OCI-LY1 (cell line): ENCODE data around the gene SPTBN2.

Experiments used
- H2AFZ ChIP-seq: fragments of 200-600 bp; sonication (generic), shearing (Covaris generic); 2 replicates; pipeline ENCODE4 v1.6.0; 2014; ENCODE audit warnings: antibody characterized with exemption, mild to moderate bottlenecking, low read length
- H3F3A ChIP-seq: fragments of 200-600 bp; sonication (generic), shearing (Covaris generic); 2 replicates; pipeline ENCODE4 v1.6.0; 2014; ENCODE audit warnings: mild to moderate bottlenecking, antibody characterized with exemption, low read length, moderate library complexity; ENCODE audit not compliant: insufficient read depth
- H3K27ac ChIP-seq: fragments of 200-600 bp; sonication (generic); 2 replicates; pipeline ENCODE4 v1.5.1; 2014; ENCODE audit warnings: low read length, mixed run types, mild to moderate bottlenecking, low read depth; ENCODE audit not compliant: poor library complexity, severe bottlenecking
- H3K27me3 ChIP-seq: fragments of 200-600 bp; sonication (generic); 2 replicates; pipeline ENCODE4 v1.6.0; 2014; ENCODE audit warnings: antibody characterized with exemption, mild to moderate bottlenecking, low read length, moderate library complexity; ENCODE audit not compliant: insufficient read depth
- H3K36me3 ChIP-seq: fragments of 200-600 bp; sonication (generic); 2 replicates; pipeline ENCODE4 v1.6.1; 2014; ENCODE audit warnings: mild to moderate bottlenecking, antibody characterized with exemption, low read length, moderate library complexity, mixed read lengths; ENCODE audit not compliant: insufficient read depth
- H3K4me1 ChIP-seq: fragments of 200-600 bp; sonication (generic); 2 replicates; pipeline ENCODE4 v1.5.1; 2014; ENCODE audit warnings: mild to moderate bottlenecking, low read length, moderate library complexity; ENCODE audit not compliant: insufficient read depth, severe bottlenecking
- H3K4me2 ChIP-seq: fragments of 200-600 bp; sonication (generic), shearing (Covaris generic); 2 replicates; pipeline ENCODE4 v1.6.1; 2014; ENCODE audit warnings: low read length
- H3K4me3 ChIP-seq: fragments of 200-600 bp; sonication (generic); 2 replicates; pipeline ENCODE4 v1.5.1; 2014; ENCODE audit warnings: low read length, low read depth, mild to moderate bottlenecking, mixed read lengths; ENCODE audit not compliant: poor library complexity, severe bottlenecking
- H3K79me2 ChIP-seq: fragments of 200-600 bp; shearing (Covaris generic); 2 replicates; pipeline ENCODE4 v1.6.1; 2016; ENCODE audit warnings: mixed run types, low read length, mixed read lengths; ENCODE audit not compliant: insufficient read depth
- H3K9ac ChIP-seq: fragments of 200-600 bp; sonication (generic), shearing (Covaris generic); 2 replicates; pipeline ENCODE4 v1.6.1; 2014; ENCODE audit warnings: mild to moderate bottlenecking, low read length, mixed read lengths
- H3K9me2 ChIP-seq: fragments of 200-600 bp; sonication (generic), shearing (Covaris generic); 2 replicates; pipeline ENCODE4 v1.6.1; 2014; ENCODE audit warnings: low read depth, mild to moderate bottlenecking, low read length, mixed read lengths
- H3K9me3 ChIP-seq: fragments of 200-600 bp; shearing (Covaris generic); 2 replicates; pipeline ENCODE4 v1.6.1; 2014; ENCODE audit warnings: low read length, mixed read lengths
- H4K20me1 ChIP-seq: fragments of 200-600 bp; sonication (generic), shearing (Covaris generic); 2 replicates; pipeline ENCODE4 v1.6.0; 2016; ENCODE audit warnings: mild to moderate bottlenecking, low read length; ENCODE audit not compliant: insufficient read depth
- EZH2 ChIP-seq: fragments of 200-600 bp; sonication (generic), shearing (Covaris generic); IDR thresholded peaks from 2 replicates; pipeline ENCODE4 v1.8.0; 2017; ENCODE audit warnings: borderline replicate concordance, mixed run types, mild to moderate bottlenecking, antibody characterized with exemption, low read length, moderate library complexity, mixed read lengths
- TF ChIP-seq, protein P1 (sequence below): fragments of 200-600 bp; sonication (generic), shearing (Covaris generic); IDR thresholded peaks from 2 replicates; pipeline ENCODE4 v1.5.1; 2017; ENCODE audit warnings: mild to moderate bottlenecking, antibody characterized with exemption, low read length, moderate library complexity, mixed read lengths

Gene SPTBN2

DNA sequence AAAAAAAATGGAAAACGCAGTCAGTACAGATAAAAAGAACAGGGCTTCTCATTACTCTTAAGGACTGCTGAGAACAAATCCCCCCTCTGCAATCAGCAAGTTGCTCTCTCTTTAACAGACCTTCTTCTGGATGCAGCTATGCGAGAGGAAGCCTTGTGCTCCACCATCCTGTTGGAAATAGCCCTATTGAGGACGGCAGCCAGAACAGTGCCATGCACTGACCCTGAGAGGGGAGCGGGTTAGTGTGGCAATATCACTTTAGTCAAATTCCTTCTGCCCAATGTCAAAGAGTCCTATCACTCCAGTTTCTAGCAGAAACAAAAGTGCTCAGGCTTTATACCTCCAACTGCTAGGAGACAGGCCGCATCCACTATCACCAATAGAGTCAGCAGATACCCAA is 58.2 kb downstream of the SPTBN2 start:
- Histone ChIP-seq H3K4me3 (no peak overlapping the region), H3K27me3 (no peaks in the 10 kb centered on the region), H3K9ac (no peak overlapping the region), H3K9me3 (no peaks in the 10 kb centered on the region), H3K79me2 (peaks cover 10% of the 10 kb centered on the region; the same call in 1 of the 2 replicates), H3K4me1 (peaks cover 50% of the 10 kb centered on the region), H3K4me2 (no peak overlapping the region), H3K36me3 (peaks cover 49% of the 10 kb centered on the region), H4K20me1 (no peaks in the 10 kb centered on the region), H2AFZ (no peak overlapping the region), H3K9me2 (no peaks in the 10 kb centered on the region), H3F3A (no peaks in the 10 kb centered on the region), H3K27ac (peak overlapping the region; percentile 20)
- TF ChIP-seq EZH2, result no peak
- TF ChIP-seq, protein P1, sequence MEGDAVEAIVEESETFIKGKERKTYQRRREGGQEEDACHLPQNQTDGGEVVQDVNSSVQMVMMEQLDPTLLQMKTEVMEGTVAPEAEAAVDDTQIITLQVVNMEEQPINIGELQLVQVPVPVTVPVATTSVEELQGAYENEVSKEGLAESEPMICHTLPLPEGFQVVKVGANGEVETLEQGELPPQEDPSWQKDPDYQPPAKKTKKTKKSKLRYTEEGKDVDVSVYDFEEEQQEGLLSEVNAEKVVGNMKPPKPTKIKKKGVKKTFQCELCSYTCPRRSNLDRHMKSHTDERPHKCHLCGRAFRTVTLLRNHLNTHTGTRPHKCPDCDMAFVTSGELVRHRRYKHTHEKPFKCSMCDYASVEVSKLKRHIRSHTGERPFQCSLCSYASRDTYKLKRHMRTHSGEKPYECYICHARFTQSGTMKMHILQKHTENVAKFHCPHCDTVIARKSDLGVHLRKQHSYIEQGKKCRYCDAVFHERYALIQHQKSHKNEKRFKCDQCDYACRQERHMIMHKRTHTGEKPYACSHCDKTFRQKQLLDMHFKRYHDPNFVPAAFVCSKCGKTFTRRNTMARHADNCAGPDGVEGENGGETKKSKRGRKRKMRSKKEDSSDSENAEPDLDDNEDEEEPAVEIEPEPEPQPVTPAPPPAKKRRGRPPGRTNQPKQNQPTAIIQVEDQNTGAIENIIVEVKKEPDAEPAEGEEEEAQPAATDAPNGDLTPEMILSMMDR, result no peak

DNA sequence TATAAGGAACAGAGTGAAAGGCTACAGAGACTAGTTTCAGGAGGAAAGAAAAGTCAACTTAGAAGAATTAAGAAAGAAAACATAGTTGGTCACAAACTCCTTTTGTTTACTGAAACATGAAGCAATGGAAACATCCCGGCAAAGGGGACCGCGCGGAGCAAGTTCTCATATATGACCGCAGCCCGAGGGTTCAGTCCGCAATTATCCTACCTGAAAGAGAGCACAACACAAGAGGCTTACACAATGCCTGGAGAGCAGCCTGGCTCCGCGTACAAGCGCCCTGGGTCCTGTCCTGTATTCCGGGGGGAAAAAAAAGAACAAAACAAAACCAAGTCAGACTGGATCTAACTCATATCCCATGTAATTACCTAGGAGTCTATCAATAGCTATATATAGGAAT is 63.6 kb downstream of the SPTBN2 start:
- Histone ChIP-seq H3K36me3 (peaks cover 70% of the 10 kb centered on the region), H4K20me1 (no peaks in the 10 kb centered on the region), H3K4me1 (peaks cover 14% of the 10 kb centered on the region), H3K9me2 (no peaks in the 10 kb centered on the region), H3K4me2 (no peak overlapping the region), H3K79me2 (peaks cover 9% of the 10 kb centered on the region; the same call in 1 of the 2 replicates), H3K9me3 (no peaks in the 10 kb centered on the region), H3K27me3 (no peaks in the 10 kb centered on the region), H2AFZ (no peak overlapping the region), H3K27ac (no peak overlapping the region), H3F3A (no peaks in the 10 kb centered on the region), H3K9ac (no peak overlapping the region), H3K4me3 (no peak overlapping the region)
- TF ChIP-seq, protein P1, result no peak
- TF ChIP-seq EZH2, result no peak

DNA sequence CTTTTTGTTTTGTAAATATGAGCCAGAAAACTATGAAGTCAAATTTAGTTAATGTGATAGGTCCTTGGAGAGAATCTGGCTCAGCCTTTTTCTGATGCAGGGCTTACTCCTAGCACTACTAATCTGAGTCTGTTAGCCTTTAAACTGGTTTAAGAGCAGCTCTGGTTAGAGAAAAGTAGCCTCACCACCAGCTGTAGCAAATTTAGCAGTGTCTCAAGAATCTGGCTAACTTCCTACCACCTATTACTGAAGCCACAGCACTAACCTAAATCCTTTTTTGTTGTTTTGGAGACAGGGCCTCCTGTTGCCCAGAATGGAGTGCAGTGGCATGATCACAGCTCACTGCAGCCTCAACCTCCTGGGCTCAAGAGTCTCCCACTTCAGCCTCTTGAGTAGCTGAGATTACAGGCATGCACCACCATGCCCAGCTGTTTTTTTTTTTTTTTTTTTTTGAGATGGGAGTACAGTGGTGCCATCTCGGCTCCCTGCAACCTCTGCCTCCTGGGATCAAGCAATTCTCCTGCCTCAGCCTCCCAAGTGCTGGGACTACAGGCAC is 65.2 kb downstream of the SPTBN2 start:
- Histone ChIP-seq H2AFZ (no peak overlapping the region), H3K9me3 (no peaks in the 10 kb centered on the region), H3F3A (peaks cover 8% of the 10 kb centered on the region; the same call in 1 of the 2 replicates), H3K36me3 (peaks cover 81% of the 10 kb centered on the region), H3K79me2 (peaks cover 9% of the 10 kb centered on the region; the same call in 1 of the 2 replicates), H3K4me1 (peaks cover 15% of the 10 kb centered on the region), H3K4me3 (no peak overlapping the region), H3K9me2 (no peaks in the 10 kb centered on the region), H3K27ac (no peak overlapping the region), H3K9ac (no peak overlapping the region), H4K20me1 (no peaks in the 10 kb centered on the region), H3K4me2 (no peak overlapping the region), H3K27me3 (no peaks in the 10 kb centered on the region)
- TF ChIP-seq EZH2, result no peak
- TF ChIP-seq, protein P1, result no peak
